ENCODE measurements around the gene LRRTM3.

LRRTM3 gene

DNA sequence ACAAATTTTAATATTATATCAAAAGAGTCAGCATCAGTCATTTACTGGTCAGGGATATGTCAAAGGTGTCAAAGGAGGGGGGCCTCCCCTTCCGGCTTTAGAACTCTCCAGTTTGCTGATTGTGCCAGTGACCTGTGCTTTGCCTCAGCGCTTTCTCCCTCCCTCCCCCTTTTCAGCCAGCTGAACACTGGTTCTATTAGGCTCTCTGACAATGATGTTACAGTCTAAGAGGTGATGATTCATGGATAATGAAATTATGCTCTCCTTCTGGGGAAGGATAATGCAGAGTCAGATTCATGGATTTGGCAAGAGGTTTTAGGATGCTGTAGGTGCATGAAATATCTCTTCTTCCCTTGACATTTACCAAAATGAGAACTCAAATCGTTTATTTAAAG lies 6.1 kb downstream of the LRRTM3 start:
- DNase-seq (ENCODE audit: low read depth in 2 of 2), result no peak

DNA sequence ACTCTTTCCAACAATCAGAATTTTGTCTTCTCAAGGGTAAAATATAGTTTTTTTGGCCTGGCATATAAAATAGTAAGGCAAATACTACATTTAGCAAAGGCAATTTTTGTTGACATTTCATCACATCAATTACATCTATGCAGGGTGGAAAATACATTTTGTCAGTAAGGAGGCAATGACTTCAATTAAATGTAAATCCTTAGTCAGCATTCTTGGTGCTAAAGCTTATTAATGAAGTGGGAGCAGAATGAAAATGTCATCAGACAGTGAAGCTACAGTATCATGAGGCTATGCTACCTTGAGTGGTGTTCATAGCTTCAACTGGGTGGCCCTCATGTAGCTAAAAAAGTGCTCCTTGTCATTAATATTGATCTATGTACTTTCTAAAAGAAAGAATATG lies 8.9 kb downstream of the LRRTM3 start:
- no peak for DNase-seq (ENCODE audit: low read depth in 2 of 2)

DNA sequence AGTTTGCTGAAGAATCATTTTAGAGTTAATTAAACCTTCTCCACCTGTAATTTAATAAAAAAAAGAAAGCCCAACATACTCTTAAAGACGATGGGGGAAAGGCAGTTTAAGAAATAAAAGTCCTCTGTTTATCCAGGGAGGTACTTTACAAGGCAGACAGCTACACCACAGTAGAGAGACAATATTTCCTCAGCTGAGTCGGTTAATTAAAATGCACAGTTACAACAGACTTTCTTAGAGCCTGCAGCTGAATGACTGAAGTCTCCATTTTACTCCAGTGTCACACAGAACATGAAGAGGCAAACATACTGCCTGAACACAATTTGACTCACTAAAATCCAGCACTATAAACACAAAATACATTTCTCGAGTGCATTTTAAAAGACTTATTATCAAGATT lies 15.1 kb downstream of the LRRTM3 start:
- DNase-seq (ENCODE audit: low read depth in 2 of 2), result no peak

- DNase-seq (ENCODE audit: low read depth in 2 of 2), result no peak
Measured at GRCh38 chr10:66941491-66941890, 15.7 kb downstream of the LRRTM3 start.

- DNase-seq (ENCODE audit: low read depth in 2 of 2), result no peak
Measured at GRCh38 chr10:66942407-66942806, 16.6 kb downstream of the LRRTM3 start.

DNA sequence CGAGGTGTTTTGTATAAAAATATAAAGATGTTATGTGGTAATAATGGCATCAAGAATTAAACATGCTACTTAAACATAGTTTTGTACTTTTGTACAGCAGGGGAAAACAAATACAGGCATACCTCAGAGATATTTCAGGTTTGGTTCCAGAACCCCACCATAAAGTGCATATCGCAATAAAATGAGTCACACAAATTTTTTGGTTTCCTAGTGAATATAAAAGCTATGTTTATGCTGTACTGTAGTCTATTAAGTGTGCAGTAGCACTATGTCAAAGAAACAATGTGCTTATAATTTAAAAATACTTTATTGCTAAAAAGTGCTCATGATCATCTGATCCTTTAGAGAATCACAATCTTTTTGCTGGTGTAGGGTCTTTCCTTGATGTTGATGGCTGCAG lies 17.8 kb downstream of the LRRTM3 start:
- no peak for DNase-seq (ENCODE audit: low read depth in 2 of 2)

DNA sequence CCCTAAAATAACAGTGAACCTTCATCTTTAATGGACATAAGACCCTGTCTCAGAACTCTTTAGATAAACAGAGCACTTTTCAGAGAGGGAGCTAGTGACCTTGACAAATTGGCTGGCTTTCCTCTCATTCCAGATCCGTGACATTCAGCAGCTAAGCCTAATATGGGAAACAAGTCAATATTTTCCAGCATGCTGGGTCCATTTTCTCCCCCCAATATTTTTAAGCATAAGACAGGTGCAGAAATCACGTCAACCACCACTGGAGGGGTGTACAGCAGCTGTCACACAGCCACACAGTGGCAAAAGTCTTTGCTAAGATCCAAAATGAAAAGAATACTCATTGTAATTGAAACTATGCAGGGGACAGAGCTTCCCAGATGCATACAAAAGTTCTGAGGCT lies 26.1 kb downstream of the LRRTM3 start:
- DNase-seq (ENCODE audit: low read depth in 2 of 2), result no peak

- no peak for DNase-seq (ENCODE audit: low read depth in 2 of 2)
Measured at GRCh38 chr10:66958466-66958865, 32.6 kb downstream of the LRRTM3 start.

- DNase-seq (ENCODE audit: low read depth in 2 of 2), result no peak
Measured at GRCh38 chr10:66964946-66965345, 39.1 kb downstream of the LRRTM3 start.

DNA sequence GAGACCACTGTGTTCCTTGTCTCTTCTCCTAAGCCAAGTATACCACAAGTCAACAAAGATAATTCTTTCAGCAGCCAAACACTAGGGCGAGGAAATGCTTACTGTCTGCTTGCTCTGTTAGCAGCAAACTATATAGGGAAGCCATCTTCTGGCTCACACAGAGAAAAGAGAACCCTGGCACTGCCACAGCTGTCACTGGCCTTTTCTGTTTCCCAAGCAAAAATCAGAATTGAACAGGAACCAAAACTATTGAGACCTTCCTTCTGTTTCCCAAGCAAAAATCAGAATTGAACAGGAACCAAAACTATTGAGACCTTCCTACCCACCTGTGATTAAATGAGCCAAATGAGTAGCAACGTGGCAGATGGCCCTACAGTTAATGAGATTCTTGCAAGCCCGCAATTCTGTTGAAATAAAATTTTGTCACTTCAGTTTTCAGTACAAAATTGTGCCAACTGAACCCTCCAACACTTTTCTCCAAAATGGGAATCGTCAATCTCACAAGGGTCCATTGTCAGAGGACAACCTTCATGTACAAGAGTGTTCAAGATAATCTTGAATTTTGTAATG lies 54.5 kb downstream of the LRRTM3 start:
- DNase-seq (ENCODE audit: low read depth in 2 of 2), result no peak

- DNase-seq (ENCODE audit: low read depth in 2 of 2), result no peak
Measured at GRCh38 chr10:66981361-66982052, 55.7 kb downstream of the LRRTM3 start.

GRCh38 chr10:66982053-66982420 lies 56.2 kb downstream of the LRRTM3 start:
- DNase-seq (ENCODE audit: low read depth in 2 of 2), result no peak

- DNase-seq (ENCODE audit: low read depth in 2 of 2), result no peak
Measured at GRCh38 chr10:66982792-66983474, 57.1 kb downstream of the LRRTM3 start.

DNA sequence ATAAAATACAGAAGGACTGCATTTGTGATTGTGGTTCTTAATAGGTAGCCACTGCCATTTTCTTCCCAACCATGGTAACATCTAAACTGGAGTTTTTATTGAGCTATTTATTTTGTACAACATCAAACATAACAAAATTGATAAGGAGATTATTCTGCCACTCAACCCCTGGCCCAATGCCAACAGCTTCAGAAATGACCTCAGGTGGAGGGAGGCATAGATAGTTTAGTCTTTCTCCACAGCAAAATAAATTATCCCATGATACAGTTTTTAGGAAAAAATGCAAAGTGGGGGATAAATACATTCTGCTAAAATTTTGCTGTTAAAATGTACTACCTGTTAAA lies 57.6 kb downstream of the LRRTM3 start:
- no peak for DNase-seq (ENCODE audit: low read depth in 2 of 2)

- no peak for DNase-seq (ENCODE audit: low read depth in 2 of 2)
Measured at GRCh38 chr10:66990143-66990830, 64.5 kb downstream of the LRRTM3 start.

DNA sequence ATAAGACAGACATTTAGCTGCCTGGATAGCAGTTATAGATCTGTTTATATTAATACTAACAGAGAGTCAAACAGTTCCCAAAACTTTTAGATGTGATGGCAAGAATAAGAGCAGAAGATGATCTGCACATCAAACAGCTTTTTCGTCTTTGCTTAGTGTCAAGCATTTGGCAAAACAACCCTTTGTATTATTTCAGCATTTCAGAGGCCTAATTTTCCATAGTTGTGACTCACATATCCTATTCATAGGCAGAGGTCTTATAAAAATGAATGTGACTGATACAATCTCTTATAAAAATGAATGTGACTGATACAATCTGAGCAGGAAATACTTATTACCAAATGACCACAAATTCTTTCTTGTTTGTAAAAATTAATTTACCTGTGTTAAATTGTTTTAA lies 71.2 kb downstream of the LRRTM3 start:
- DNase-seq (ENCODE audit: low read depth in 2 of 2), result no peak

DNA sequence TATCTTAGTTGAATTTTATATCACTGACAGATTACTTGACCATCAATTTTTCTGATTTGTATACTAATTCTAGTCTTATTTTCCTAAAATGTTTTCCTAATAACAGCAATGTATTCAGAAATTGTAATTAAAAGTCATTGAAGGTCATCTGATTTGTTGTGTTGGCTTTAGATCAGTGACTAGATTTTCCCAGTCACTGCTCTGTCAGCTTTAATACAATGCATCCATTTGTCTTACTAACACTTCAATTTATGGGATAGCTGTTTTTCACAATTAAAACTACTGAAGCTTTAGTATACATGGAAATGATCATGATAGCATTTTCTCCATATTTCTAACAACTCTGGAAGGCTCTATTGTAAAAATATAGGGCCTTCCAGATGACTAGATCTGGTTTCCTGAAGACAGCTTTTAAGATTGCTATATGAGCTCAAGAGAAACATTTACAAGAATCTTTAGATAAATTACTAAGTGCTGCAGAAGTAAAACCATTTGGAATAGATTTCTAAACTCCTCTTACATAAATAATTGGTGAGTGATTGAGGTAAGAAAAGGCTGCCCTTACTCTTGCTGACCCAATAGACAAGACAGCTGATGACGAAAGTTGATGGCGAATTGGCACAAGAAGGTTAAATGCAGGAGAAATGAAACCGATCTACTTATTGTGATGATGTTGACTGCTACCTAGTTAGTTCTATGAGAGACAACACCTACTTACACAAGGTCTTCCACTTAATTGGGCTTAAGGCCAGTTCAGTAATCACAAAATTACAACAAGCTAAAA lies 74.1 kb downstream of the LRRTM3 start:
- no peak for DNase-seq (ENCODE audit: low read depth in 2 of 2)

DNA sequence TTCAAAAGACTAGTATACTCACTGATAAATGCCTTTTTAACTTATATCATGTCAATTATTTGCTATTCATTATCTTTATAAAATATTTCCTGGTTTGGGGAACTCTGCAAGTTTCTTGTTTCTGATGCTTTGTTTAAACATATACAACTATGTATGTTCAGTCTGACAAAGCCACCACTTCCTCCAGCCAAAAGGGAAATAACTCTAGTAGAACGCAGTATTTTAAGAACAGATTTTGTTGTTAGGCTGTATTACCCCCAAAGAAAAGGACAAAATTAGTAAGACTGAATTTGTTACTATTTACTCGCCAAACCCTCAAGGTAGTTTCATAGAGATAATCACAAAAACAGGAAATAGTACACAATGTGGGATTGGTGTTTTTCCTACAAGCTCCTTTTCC lies 78.9 kb downstream of the LRRTM3 start:
- no peak for DNase-seq (ENCODE audit: low read depth in 2 of 2)

DNA sequence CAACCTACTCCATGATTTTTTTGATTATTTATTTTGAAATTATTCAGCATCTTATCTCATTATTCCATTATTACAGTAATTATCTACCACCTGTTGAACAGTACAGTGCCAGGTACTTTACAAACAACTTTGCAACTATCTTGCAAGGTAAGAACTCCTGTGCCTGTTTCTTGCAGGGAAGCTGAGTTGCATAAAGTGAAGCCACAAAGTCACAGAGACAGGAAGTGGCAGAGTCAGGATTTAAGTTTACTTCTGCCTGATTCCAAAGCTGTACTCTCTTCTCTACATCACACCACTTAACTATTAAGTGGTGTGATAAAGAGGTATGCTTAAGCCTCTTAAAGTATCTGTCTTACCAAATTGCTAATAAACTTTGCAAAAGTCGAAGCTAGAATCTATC lies 80.1 kb downstream of the LRRTM3 start:
- no peak for DNase-seq (ENCODE audit: low read depth in 2 of 2)

- DNase-seq (ENCODE audit: low read depth in 2 of 2), result no peak
Measured at GRCh38 chr10:67011480-67011879, 85.6 kb downstream of the LRRTM3 start.

GRCh38 chr10:67011981-67012380 lies 86.1 kb downstream of the LRRTM3 start:
- no peak for DNase-seq (ENCODE audit: low read depth in 2 of 2)

DNA sequence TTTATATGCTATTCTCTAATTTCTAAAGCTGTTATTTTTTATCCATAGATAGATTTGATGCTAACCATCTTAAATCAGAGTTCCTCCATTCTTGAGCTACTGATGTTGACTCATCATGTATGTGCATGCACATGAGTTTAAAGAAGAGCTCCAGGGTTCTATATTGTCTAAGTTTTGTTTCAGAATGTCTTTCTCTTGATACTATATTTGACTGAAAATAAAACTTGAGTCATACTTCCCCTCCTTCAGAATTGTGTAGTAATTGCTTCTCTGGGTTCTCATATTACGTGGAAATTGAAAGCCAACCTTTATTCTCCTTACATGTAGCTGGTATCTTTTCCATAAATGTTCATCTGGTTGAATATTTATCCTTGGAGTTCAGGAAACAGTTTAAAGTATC lies 89.4 kb downstream of the LRRTM3 start:
- no peak for DNase-seq (ENCODE audit: low read depth in 2 of 2)
